HUDEP-2 (cell line): ENCODE results near the gene ARHGEF7.

Experiments
- DNase-seq, 76 experiments: peaks; one replicate each; lab custom pipeline; 2025; ENCODE audit not compliant: unreplicated experiment in 76 of 76; lab: John Stamatoyannopoulos, UW

The ARHGEF7 gene

GRCh38 chr13:111337741-111338140, 222.6 kb downstream of the ARHGEF7 start:
- no peak for DNase-seq

- no peak for DNase-seq
These were observed 223.7 kb downstream of the ARHGEF7 start for GRCh38 chr13:111338841-111339240.

- no peak for DNase-seq
These were observed 224.4 kb downstream of the ARHGEF7 start for GRCh38 chr13:111339366-111340143.

- DNase-seq = no peak
These were observed 226.8 kb downstream of the ARHGEF7 start for GRCh38 chr13:111341886-111342285.

GRCh38 chr13:111342721-111343120, 227.6 kb downstream of the ARHGEF7 start:
- DNase-seq = no peak

- DNase-seq = no peak
These were observed 228.2 kb downstream of the ARHGEF7 start for GRCh38 chr13:111343186-111343805.

- DNase-seq = peak in 11 of 76 experiments; percentile 3 to 37 (median 21)
These were observed 229.5 kb downstream of the ARHGEF7 start for GRCh38 chr13:111344471-111345191.

GRCh38 chr13:111345682-111346081, 230.6 kb downstream of the ARHGEF7 start:
- no peak for DNase-seq

GRCh38 chr13:111346101-111346680, 231.1 kb downstream of the ARHGEF7 start:
- DNase-seq = no peak

GRCh38 chr13:111347438-111347837, 232.3 kb downstream of the ARHGEF7 start:
- DNase-seq = no peak

GRCh38 chr13:111353508-111353907, 238.4 kb downstream of the ARHGEF7 start:
- DNase-seq = no peak

- DNase-seq = no peak
These were observed 239.7 kb downstream of the ARHGEF7 start for GRCh38 chr13:111354789-111355188.
